Keratinocyte (primary cell): Measurements from ENCODE around the gene GBX2. TPM values are rescaled to one million over a fixed set of nuclear protein-coding genes. Genes with fewer than 3 reads are reported as not detected.

ENCODE experiments used
- DNase-seq: peaks from one replicate; pipeline ENCODE4 v3.0.0-alpha.2; 2011; ENCODE audit warnings: low read depth, missing footprints, low spot score
- FAIRE-seq: peaks from 2 replicates; lab custom pipeline; 2011; peaks lifted over from hg19 to GRCh38; lab: Jason Lieb, UNC
- H2AFZ ChIP-seq: 2 replicates; pipeline ENCODE4 v1.6.0; 2012; ENCODE audit warnings: low read length, control low read depth, inconsistent platforms; ENCODE audit not compliant: control insufficient read depth
- H3K27ac ChIP-seq: 2 replicates; pipeline ENCODE4 v1.5.1; 2011; ENCODE audit warnings: low read length; ENCODE audit not compliant: control insufficient read depth, insufficient read depth
- H3K27me3 ChIP-seq: 3 replicates; pipeline ENCODE4 v1.6.0; 2011; ENCODE audit warnings: low read length; ENCODE audit not compliant: control insufficient read depth, insufficient read depth; ENCODE audit errors: extremely low read depth
- H3K36me3 ChIP-seq, 2 experiments: 2 replicates in 1 of 2; 3 replicates in 1 of 2; pipeline ENCODE4 v1.5.1; 2011; ENCODE audit warnings: low read length in 2 of 2, mild to moderate bottlenecking in 1 of 2; ENCODE audit not compliant: control insufficient read depth in 2 of 2, insufficient read depth in 2 of 2; ENCODE audit errors: extremely low read depth in 1 of 2
- H3K4me1 ChIP-seq: 3 replicates; pipeline ENCODE4 v1.5.1; 2011; ENCODE audit warnings: low read length; ENCODE audit not compliant: control insufficient read depth, insufficient read depth; ENCODE audit errors: extremely low read depth
- H3K4me2 ChIP-seq: 3 replicates; pipeline ENCODE4 v1.6.0; 2011; ENCODE audit warnings: low read depth, low read length; ENCODE audit not compliant: control insufficient read depth, insufficient read depth; ENCODE audit errors: extremely low read depth
- H3K4me3 ChIP-seq, 3 experiments: fragments of 200-600 bp in 1 of 3; sonication (generic) in 1 of 3; 2 replicates in 2 of 3; 3 replicates in 1 of 3; pipeline ENCODE4 v1.5.1; 2011 to 2016; ENCODE audit warnings: low read length in 3 of 3, mild to moderate bottlenecking in 3 of 3, control low read depth in 2 of 3, inconsistent platforms in 1 of 3, low read depth in 1 of 3, mixed read lengths in 1 of 3, mixed run types in 1 of 3, moderate library complexity in 1 of 3; ENCODE audit not compliant: control insufficient read depth in 2 of 3, insufficient read depth in 2 of 3; ENCODE audit errors: extremely low read depth in 1 of 3
- H3K79me2 ChIP-seq: 2 replicates; pipeline ENCODE4 v1.6.0; 2012; ENCODE audit warnings: low read length; ENCODE audit not compliant: control insufficient read depth, insufficient read depth
- H3K9ac ChIP-seq: 3 replicates; pipeline ENCODE4 v1.6.0; 2011; ENCODE audit warnings: low read length; ENCODE audit not compliant: control insufficient read depth, insufficient read depth; ENCODE audit errors: extremely low read depth
- H3K9me1 ChIP-seq: 3 replicates; pipeline ENCODE4 v1.6.0; 2011; ENCODE audit warnings: low read length; ENCODE audit not compliant: control insufficient read depth, insufficient read depth; ENCODE audit errors: extremely low read depth
- H3K9me3 ChIP-seq: 2 replicates; pipeline ENCODE4 v1.5.1; 2012; ENCODE audit warnings: low read depth, low read length; ENCODE audit not compliant: control insufficient read depth
- H4K20me1 ChIP-seq: 3 replicates; pipeline ENCODE4 v1.6.0; 2011; ENCODE audit warnings: low read length; ENCODE audit not compliant: control insufficient read depth, insufficient read depth; ENCODE audit errors: extremely low read depth
- EZH2 ChIP-seq: IDR thresholded peaks from one replicate; pipeline ENCODE4 v1.6.1; 2012; ENCODE audit warnings: inconsistent platforms, mild to moderate bottlenecking, low read length, moderate library complexity
- dilution Hi-C: fragments of 300-500 bp; cut with MboI; formaldehyde crosslinking; loops from one replicate; pipeline ENCODE4 v1.7.0; 2020; ENCODE audit warnings: low sequenced_read_pairs; ENCODE audit not compliant: extremely low pct_ligation_motif_present
- polyA plus RNA-seq, 5 experiments: library from polyadenylated mRNA; depleted of rRNA in 3 of 5; stranded (reverse) in 3 of 5; stranded (forward) in 1 of 5; unstranded in 1 of 5; fragments of >200 nt; gene quantifications; 1 replicate in 1 of 5; 2 replicates in 3 of 5; 3 replicates in 1 of 5; pipeline versions ENCODE4 v1.2.1 to v1.2.3, GENCODE V29; 2011 to 2012; ENCODE audit warnings: missing spikeins in 2 of 5, low read depth in 1 of 5, low replicate concordance in 1 of 5
- TF ChIP-seq, protein P1 (sequence below), 3 experiments: IDR thresholded peaks in 1 of 3; conservative IDR thresholded peaks in 1 of 3; optimal IDR thresholded peaks in 1 of 3; 2 replicates in 2 of 3; 3 replicates in 1 of 3; pipeline versions ENCODE3 to v1.5.1; 2011; ENCODE audit warnings: low read length in 3 of 3, mild to moderate bottlenecking in 3 of 3, moderate library complexity in 2 of 3, control low read depth in 1 of 3, inconsistent platforms in 1 of 3; ENCODE audit not compliant: insufficient read depth in 2 of 3; ENCODE audit errors: extremely low read depth in 1 of 3

Gene GBX2
- polyA plus RNA-seq, 1 donor (not counting 4 experiments of a cell fraction or from before 2014, with no cell fraction given) = 0.17 TPM

DNA sequence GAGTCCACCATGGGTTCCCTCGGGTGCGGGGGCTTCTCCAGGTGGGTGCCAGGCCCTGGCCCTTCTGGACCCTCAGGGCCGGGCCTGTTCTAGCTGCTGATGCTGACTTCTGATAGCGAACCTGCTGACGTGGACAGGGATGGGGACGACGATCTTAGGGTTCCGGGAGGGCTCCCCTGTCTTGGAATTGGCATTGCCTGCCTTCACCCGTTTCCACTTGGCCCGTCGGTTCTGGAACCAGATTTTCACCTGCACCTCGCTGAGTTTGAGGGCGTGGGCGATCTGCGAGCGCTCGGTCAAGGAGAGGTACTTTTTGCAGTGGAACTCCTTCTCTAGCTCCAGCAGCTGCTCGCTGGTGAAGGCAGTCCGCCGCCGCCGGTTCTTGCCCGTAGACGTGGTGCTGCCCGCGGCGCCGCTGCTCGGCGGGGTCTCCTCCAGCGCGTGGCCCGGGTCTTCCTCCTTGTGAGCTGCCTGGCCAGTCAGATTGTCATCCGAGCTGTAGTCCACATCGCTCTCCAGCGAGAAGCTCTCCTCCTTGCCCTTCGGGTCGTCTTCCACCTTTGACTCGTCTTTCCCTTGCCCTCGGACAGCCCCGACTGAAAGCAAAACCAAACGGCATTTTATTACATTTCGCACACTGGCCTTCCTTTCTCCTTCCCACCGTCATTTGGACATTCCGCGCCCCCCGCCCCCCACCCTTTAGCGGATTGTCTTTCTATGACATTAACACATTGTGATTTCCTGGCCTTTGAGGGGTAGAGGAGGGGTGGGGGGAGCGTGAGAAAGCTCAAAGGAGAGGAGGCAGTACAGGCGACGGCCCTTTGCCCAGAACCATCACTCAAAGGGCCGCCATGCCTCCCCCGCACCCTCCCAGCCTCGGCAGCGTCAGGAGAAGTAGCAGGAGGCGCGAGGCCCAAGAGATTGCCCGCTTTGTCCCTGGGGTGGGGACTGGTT is 2.1 kb downstream of the GBX2 start:
- DNase-seq = no peak
- Histone ChIP-seq H2AFZ (peak overlapping the region; percentile 54), H4K20me1 (peaks cover 11% of the 10 kb centered on the region), H3K79me2 (no peaks in the 10 kb centered on the region), H3K27ac (no peak overlapping the region), H3K27me3 (peaks cover 67% of the 10 kb centered on the region), H3K4me3 (peak overlapping the region in 2 of 3 experiments; percentile 52 to 67), H3K4me2 (peak overlapping the region; percentile 71), H3K36me3 (no peaks in the 10 kb centered on the region), H3K4me1 (peaks cover 31% of the 10 kb centered on the region), H3K9ac (no peak overlapping the region), H3K9me3 (no peaks in the 10 kb centered on the region), H3K9me1 (no peaks in the 10 kb centered on the region)
- FAIRE-seq = no peak
- TF ChIP-seq EZH2 = peak; percentile 38
- TF ChIP-seq, protein P1, sequence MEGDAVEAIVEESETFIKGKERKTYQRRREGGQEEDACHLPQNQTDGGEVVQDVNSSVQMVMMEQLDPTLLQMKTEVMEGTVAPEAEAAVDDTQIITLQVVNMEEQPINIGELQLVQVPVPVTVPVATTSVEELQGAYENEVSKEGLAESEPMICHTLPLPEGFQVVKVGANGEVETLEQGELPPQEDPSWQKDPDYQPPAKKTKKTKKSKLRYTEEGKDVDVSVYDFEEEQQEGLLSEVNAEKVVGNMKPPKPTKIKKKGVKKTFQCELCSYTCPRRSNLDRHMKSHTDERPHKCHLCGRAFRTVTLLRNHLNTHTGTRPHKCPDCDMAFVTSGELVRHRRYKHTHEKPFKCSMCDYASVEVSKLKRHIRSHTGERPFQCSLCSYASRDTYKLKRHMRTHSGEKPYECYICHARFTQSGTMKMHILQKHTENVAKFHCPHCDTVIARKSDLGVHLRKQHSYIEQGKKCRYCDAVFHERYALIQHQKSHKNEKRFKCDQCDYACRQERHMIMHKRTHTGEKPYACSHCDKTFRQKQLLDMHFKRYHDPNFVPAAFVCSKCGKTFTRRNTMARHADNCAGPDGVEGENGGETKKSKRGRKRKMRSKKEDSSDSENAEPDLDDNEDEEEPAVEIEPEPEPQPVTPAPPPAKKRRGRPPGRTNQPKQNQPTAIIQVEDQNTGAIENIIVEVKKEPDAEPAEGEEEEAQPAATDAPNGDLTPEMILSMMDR (optimal IDR thresholded peaks at IDR 0.05 in 1 of 3, IDR thresholded peaks at IDR 0.05 in 1 of 3, conservative IDR thresholded peaks at IDR 0.05 in 1 of 3; ENCODE audit: extremely low read depth in 1 of 3, insufficient read depth in 2 of 3, low read length in 3 of 3) = no peak
- dilution Hi-C loops = no loop called here

- peak overlapping the region; percentile 74 for H3K4me2 ChIP-seq
Measured at GRCh38 chr2:236164925-236165841, 3.0 kb downstream of the GBX2 start.

More at GRCh38 chr2:236164925-236165841, 3.0 kb downstream of the GBX2 start:
- TF ChIP-seq, protein P1 (optimal IDR thresholded peaks at IDR 0.05 in 1 of 3, IDR thresholded peaks at IDR 0.05 in 1 of 3, conservative IDR thresholded peaks at IDR 0.05 in 1 of 3; ENCODE audit: extremely low read depth in 1 of 3, insufficient read depth in 2 of 3, low read length in 3 of 3) = no peak
- no peak for TF ChIP-seq EZH2
- Histone ChIP-seq H3K4me1 (peaks cover 25% of the 10 kb centered on the region), H3K79me2 (no peaks in the 10 kb centered on the region), H3K27me3 (peaks cover 57% of the 10 kb centered on the region), H3K9me3 (no peaks in the 10 kb centered on the region), H3K4me3 (peak overlapping the region; percentile 40 to 54 (median 43)), H3K9me1 (no peaks in the 10 kb centered on the region), H3K9ac (no peak overlapping the region), H4K20me1 (peaks cover 4% of the 10 kb centered on the region), H2AFZ (no peak overlapping the region), H3K36me3 (no peaks in the 10 kb centered on the region), H3K27ac (no peak overlapping the region)
- FAIRE-seq (no peak), DNase-seq (no peak)
- dilution Hi-C loops = no loop called here
